Vagina (tissue), 2 donors: ENCODE data around the gene HAO2. TPM values are rescaled to one million over a fixed set of nuclear protein-coding genes. Genes with fewer than 3 reads are reported as not detected.
"Not testable (repeated sequence)": the region's sequence is repeated elsewhere in the genome, so short reads cannot be mapped to it uniquely, and the experiment has no call there.

Source experiments
- DNase-seq, 2 donors: peaks; one replicate each; pipeline ENCODE4 v3.0.0-alpha.2; 2017; ENCODE audit errors: extremely low spot score in 2 of 2
- H3K27ac ChIP-seq: fragments of 200-600 bp; sonication (generic); one replicate; pipeline ENCODE4 v1.5.1; 2019
- H3K27me3 ChIP-seq: fragments of 200-600 bp; sonication (generic); one replicate; pipeline ENCODE4 v1.5.1; 2019
- H3K36me3 ChIP-seq, 2 donors: fragments of 200-600 bp; sonication (generic); one replicate each; pipeline ENCODE4 v1.5.1; 2017 to 2019
- H3K4me1 ChIP-seq: fragments of 200-600 bp; sonication (generic); one replicate; pipeline ENCODE4 v1.5.1; 2019
- H3K4me3 ChIP-seq, 2 donors: fragments of 200-600 bp; sonication (generic); 1 replicate in 1 of 2; 2 replicates in 1 of 2; pipeline ENCODE4 v1.5.1; 2016 to 2019
- H3K9me3 ChIP-seq: fragments of 200-600 bp; sonication (generic); one replicate; pipeline ENCODE4 v1.5.1; 2019
- CTCF ChIP-seq, 3 experiments: fragments of 450-650 bp in 2 of 3; fragments of 200-600 bp in 1 of 3; sonication (generic) in 1 of 3; IDR thresholded peaks; one replicate each; pipeline ENCODE4 v1.5.1; 2017 to 2019; ENCODE audit warnings: antibody characterized with exemption in 3 of 3, mild to moderate bottlenecking in 2 of 3, moderate library complexity in 2 of 3
- POLR2A ChIP-seq, 2 donors: fragments of 450-650 bp; IDR thresholded peaks; one replicate each; pipeline ENCODE4 v1.6.1; 2017; ENCODE audit warnings: antibody characterized with exemption in 2 of 2, mild to moderate bottlenecking in 2 of 2, moderate library complexity in 2 of 2
- POLR2AphosphoS5 ChIP-seq, 2 donors: sonication (generic); formaldehyde crosslinking; IDR thresholded peaks; one replicate each; pipeline ENCODE4 v1.9.0; 2017; ENCODE audit warnings: antibody characterized with exemption in 2 of 2, mild to moderate bottlenecking in 2 of 2, low read depth in 1 of 2; ENCODE audit not compliant: insufficient read depth in 1 of 2
- intact Hi-C: fragments of 100-400 bp; cut with DNase I; formaldehyde crosslinking; loops from one replicate; pipeline ENCODE4 v1.15.1; 2023
- total RNA-seq: library from RNA; depleted of rRNA; stranded (reverse); fragments of >200 nt; gene quantifications from one replicate; pipeline ENCODE4 v1.2.3, GENCODE V29; 2016

The HAO2 gene
- total RNA-seq, 1 donor from 2014 or later: not detected

GRCh38 chr1:119372503-119373086, 4.0 kb downstream of the HAO2 start:
- no peak for TF ChIP-seq POLR2A (IDR thresholded peaks at IDR 0.05)
- no peak for TF ChIP-seq POLR2AphosphoS5 (IDR thresholded peaks at IDR 0.05; ENCODE audit: insufficient read depth in 1 of 2, low read depth in 1 of 2)
- TF ChIP-seq CTCF (IDR thresholded peaks at IDR 0.05): no peak
- Histone ChIP-seq H3K36me3 (no peaks in the 10 kb centered on the region), H3K4me3 (no peak overlapping the region), H3K27ac (no peak overlapping the region), H3K4me1 (no peaks in the 10 kb centered on the region), H3K27me3 (no peaks in the 10 kb centered on the region), H3K9me3 (no peaks in the 10 kb centered on the region)
- intact Hi-C loops: no loop called here
- DNase-seq: no peak

- no peak overlapping the region for H3K27ac ChIP-seq
- H3K4me3 ChIP-seq: no peak overlapping the region
- no peaks in the 10 kb centered on the region for H3K9me3 ChIP-seq
- DNase-seq: no peak
- H3K27me3 ChIP-seq: no peaks in the 10 kb centered on the region
- no peak for TF ChIP-seq POLR2A (IDR thresholded peaks at IDR 0.05)
- no peak for TF ChIP-seq POLR2AphosphoS5 (IDR thresholded peaks at IDR 0.05; ENCODE audit: insufficient read depth in 1 of 2, low read depth in 1 of 2)
- H3K36me3 ChIP-seq: no peaks in the 10 kb centered on the region
- H3K4me1 ChIP-seq: no peaks in the 10 kb centered on the region
- intact Hi-C loops: no loop called here
Observed at GRCh38 chr1:119373465-119373864, 4.9 kb downstream of the HAO2 start.

GRCh38 chr1:119374208-119374874, 5.8 kb downstream of the HAO2 start:
- intact Hi-C loops: no loop called here
- H3K36me3 ChIP-seq: no peaks in the 10 kb centered on the region
- H3K27me3 ChIP-seq: no peaks in the 10 kb centered on the region
- TF ChIP-seq POLR2AphosphoS5 (IDR thresholded peaks at IDR 0.05; ENCODE audit: insufficient read depth in 1 of 2, low read depth in 1 of 2): no peak
- no peak for TF ChIP-seq CTCF (IDR thresholded peaks at IDR 0.05)
- no peak for TF ChIP-seq POLR2A (IDR thresholded peaks at IDR 0.05)
- no peak for DNase-seq
- no peak overlapping the region for H3K4me3 ChIP-seq
- H3K9me3 ChIP-seq: no peaks in the 10 kb centered on the region
- no peak overlapping the region for H3K27ac ChIP-seq
- H3K4me1 ChIP-seq: no peaks in the 10 kb centered on the region

GRCh38 chr1:119375366-119375765, 6.8 kb downstream of the HAO2 start:
- H3K36me3 ChIP-seq: no peaks in the 10 kb centered on the region
- no peaks in the 10 kb centered on the region for H3K27me3 ChIP-seq
- TF ChIP-seq CTCF (IDR thresholded peaks at IDR 0.05): no peak
- TF ChIP-seq POLR2AphosphoS5 (IDR thresholded peaks at IDR 0.05; ENCODE audit: insufficient read depth in 1 of 2, low read depth in 1 of 2): no peak
- no peak for TF ChIP-seq POLR2A (IDR thresholded peaks at IDR 0.05)
- H3K4me1 ChIP-seq: no peaks in the 10 kb centered on the region
- intact Hi-C loops: no loop called here
- no peak overlapping the region for H3K4me3 ChIP-seq
- H3K27ac ChIP-seq: no peak overlapping the region
- no peaks in the 10 kb centered on the region for H3K9me3 ChIP-seq
- no peak for DNase-seq

- H3K4me1 ChIP-seq: no peaks in the 10 kb centered on the region
- no peaks in the 10 kb centered on the region for H3K36me3 ChIP-seq
- H3K4me3 ChIP-seq: no peak overlapping the region
- intact Hi-C loops: no loop called here
- H3K27ac ChIP-seq: no peak overlapping the region
- H3K27me3 ChIP-seq: no peaks in the 10 kb centered on the region
- no peak for TF ChIP-seq POLR2AphosphoS5 (IDR thresholded peaks at IDR 0.05; ENCODE audit: insufficient read depth in 1 of 2, low read depth in 1 of 2)
- no peak for DNase-seq
- H3K9me3 ChIP-seq: no peaks in the 10 kb centered on the region
Observed at GRCh38 chr1:119376594-119376993, 8.0 kb downstream of the HAO2 start.

- H3K9me3 ChIP-seq, H3K36me3 ChIP-seq, H3K4me3 ChIP-seq, H3K27ac ChIP-seq, H3K4me1 ChIP-seq, H3K27me3 ChIP-seq, intact Hi-C loops: not testable (repeated sequence)
- DNase-seq: peak in 1 of 2 donors; percentile 43
Observed at GRCh38 chr1:119377594-119377993, 9.0 kb downstream of the HAO2 start.
